AG04449 (cell line): Measurements from ENCODE around the gene LZTS3.

ENCODE experiments used
- CTCF ChIA-PET: fragments of 350-600 bp; formaldehyde crosslinking; extraction: SDS; loops from one replicate; lab custom pipeline; 2021; ENCODE audit warnings: antibody characterized with exemption; lab: Yijun Ruan, JAX
- POLR2A ChIA-PET: fragments of 400-600, 350-600 bp; formaldehyde crosslinking; extraction: SDS; loops from one replicate; lab custom pipeline; 2020; ENCODE audit warnings: antibody characterized with exemption, inconsistent platforms; lab: Yijun Ruan, JAX
- DNase-seq: peaks from one replicate; pipeline ENCODE4 v3.0.0-alpha.2; 2010; ENCODE audit warnings: low read depth, low spot score
- H3K4me3 ChIP-seq: 2 replicates; pipeline ENCODE4 v1.5.1; 2011; ENCODE audit warnings: low read depth, mild to moderate bottlenecking, control low read depth, low read length
- TF ChIP-seq, protein P1 (sequence below): IDR thresholded peaks from one replicate; pipeline ENCODE4 v1.5.1; 2011; ENCODE audit warnings: mild to moderate bottlenecking, moderate library complexity, low read length, control low read depth, inconsistent platforms; ENCODE audit not compliant: insufficient read depth; ENCODE audit errors: missing control alignments

LZTS3 gene

GRCh38 chr20:3174442-3175261 lies 1.3 kb upstream of the LZTS3 start:
- POLR2A ChIA-PET = no interaction called here
- TF ChIP-seq, protein P1, sequence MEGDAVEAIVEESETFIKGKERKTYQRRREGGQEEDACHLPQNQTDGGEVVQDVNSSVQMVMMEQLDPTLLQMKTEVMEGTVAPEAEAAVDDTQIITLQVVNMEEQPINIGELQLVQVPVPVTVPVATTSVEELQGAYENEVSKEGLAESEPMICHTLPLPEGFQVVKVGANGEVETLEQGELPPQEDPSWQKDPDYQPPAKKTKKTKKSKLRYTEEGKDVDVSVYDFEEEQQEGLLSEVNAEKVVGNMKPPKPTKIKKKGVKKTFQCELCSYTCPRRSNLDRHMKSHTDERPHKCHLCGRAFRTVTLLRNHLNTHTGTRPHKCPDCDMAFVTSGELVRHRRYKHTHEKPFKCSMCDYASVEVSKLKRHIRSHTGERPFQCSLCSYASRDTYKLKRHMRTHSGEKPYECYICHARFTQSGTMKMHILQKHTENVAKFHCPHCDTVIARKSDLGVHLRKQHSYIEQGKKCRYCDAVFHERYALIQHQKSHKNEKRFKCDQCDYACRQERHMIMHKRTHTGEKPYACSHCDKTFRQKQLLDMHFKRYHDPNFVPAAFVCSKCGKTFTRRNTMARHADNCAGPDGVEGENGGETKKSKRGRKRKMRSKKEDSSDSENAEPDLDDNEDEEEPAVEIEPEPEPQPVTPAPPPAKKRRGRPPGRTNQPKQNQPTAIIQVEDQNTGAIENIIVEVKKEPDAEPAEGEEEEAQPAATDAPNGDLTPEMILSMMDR = no peak
- DNase-seq = no peak
- peak overlapping the region; percentile 89 for H3K4me3 ChIP-seq
- CTCF ChIA-PET = interaction anchor here (0.6 kb wide), 1 partner anchor 121 kb away, joined by 3 read pairs; no protein-coding TSS in a partner anchor

DNA sequence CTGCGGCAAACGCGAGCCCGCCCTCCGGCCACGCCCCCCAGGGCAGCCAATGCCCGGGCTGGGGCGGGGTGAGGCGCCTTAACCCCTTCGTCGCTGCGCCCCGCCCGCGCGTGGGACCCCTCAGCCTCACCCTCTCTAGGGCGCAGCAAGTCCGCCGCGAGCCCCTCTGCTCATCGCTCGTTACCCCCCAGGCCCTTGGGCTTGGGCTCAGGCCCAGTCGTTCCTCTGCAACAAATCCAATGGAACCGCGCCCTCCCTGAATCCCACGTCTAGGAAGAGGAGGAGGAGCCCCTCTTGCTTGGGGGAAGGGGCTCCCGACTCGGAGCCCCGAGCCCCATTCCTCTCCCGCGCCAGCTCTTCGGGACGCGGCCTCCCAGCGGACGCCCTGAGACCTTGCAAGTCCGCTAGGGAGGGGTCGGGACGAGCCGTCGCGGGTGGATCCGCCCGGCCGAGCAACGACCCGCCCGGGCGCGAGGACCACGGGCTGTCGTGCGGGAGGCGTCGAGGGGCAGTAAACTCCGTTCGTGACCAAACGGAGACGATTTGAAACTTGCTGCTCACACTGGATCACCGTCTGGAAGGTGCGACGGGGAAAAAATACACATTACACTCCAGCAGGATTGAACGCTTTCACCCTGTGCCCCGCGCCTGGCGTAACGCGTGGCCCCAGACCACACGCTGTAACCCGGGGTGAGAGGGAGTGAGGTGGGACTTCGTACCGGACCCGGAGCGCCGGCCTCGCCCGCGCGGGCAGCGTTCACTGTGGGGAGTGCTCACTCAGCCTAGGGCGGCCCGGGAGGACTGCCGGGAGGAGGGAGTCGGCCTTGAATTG lies 477 bp upstream of the LZTS3 start:
- POLR2A ChIA-PET = no interaction called here
- CTCF ChIA-PET = no interaction called here
- TF ChIP-seq, protein P1 = peak; percentile 12
- peak overlapping the region; percentile 89 for H3K4me3 ChIP-seq
- no peak for DNase-seq

DNA sequence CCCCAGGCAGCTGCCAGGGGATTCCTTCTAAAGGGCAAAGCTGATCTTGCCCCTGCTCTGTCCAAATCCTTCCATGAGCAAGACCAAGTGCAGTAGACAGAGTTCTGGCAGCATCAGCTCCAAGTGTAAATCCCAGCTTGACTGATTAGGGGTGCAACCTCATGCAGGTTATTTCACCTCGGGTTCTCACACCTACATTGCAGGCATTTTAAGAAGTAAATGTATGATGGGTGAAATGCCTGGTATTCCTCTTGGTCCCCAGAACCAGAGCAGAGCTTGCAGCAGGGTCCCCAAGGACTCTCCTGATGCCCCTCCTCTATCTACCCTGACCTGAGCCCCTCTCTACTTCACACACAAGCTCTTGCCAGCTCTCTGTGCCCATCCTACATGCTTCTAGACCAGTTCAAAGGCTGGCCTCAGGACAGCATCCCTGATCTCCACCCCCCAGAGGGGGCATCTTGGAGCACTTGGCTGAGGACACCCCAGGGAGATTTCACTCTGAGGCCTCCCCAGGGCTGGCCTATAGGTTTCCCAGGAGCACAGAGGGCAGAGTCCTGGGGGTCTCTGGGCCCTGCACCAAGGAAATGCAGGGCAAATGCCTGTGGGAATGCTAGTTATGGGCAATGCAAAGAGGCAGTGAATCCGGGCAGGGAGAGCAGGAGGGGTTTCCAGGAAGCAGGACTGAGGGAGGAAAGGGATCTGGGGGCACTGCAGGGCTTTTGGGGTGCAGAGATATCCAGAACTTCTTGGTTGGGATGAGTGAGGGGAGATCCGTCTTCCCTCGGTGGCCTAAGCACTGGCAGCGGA lies 1.0 kb downstream of the LZTS3 start:
- CTCF ChIA-PET = interaction anchor here (1.1 kb wide), 1 partner anchor 9 kb away, joined by 6 read pairs; no protein-coding TSS in a partner anchor

DNA sequence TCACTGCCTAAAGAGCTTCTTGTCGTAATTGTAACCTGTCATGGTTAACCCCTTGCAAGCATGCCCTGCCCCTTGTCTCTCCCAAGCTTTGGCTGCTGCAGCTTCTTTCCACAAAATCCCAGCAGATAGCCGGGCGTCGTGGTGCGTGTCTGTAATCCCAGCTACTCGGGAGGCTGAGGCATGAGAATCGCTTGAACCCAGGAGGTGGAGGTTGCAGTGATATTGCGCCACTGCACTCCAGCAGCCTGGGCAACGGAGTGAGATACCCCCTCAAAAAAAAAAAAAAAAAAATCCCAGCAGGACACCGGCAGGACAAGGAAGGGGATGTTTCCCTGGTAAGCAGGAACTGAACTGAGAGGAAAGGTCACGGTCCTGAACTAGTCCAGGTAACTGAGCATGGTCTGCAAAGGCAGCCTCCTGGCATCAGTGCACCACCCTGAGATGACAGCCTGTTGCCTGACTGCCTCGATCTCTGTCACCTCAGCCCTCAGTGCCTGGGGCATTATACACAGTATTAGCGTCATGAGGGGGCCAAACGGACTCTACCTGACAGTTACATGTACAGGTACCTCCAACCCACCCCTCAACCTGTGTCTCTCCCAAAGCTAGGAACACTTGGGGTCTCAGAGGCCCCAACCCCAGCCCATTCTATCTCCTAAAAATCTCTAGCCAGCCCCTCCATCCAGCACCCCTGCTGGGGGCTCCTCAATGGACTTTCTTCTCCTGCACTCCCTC lies 1.8 kb downstream of the LZTS3 start:
- no peak overlapping the region for H3K4me3 ChIP-seq
- ChIA-PET CTCF (interaction anchor here (1.1 kb wide), 1 partner anchor 9 kb away, joined by 6 read pairs; no protein-coding TSS in a partner anchor), POLR2A (no interaction called here)
- TF ChIP-seq, protein P1 = no peak
- DNase-seq = no peak

More for the DNA sequence above, 1.0 kb downstream of the LZTS3 start:
- TF ChIP-seq, protein P1 = no peak
- H3K4me3 ChIP-seq = peak overlapping the region; percentile 89
- POLR2A ChIA-PET = no interaction called here
- DNase-seq = no peak

GRCh38 chr20:3168829-3169590 lies 4.3 kb downstream of the LZTS3 start:
- TF ChIP-seq, protein P1 = no peak
- ChIA-PET CTCF (no interaction called here), POLR2A (interaction anchor here (0.6 kb wide), 1 partner anchor 10 kb away, joined by 3 read pairs; no protein-coding TSS in a partner anchor)
- DNase-seq = no peak
- no peak overlapping the region for H3K4me3 ChIP-seq
